Right lobe of liver (tissue), 4 donors: ENCODE data around the gene DOCK1.

Experiments
- CTCF ChIP-seq, 4 donors: fragments of 200-600 bp in 3 of 4; fragments of 450-650 bp in 1 of 4; IDR thresholded peaks; one replicate each; pipeline versions ENCODE4 v1.5.1 to v1.8.0; 2016 to 2022; ENCODE audit warnings: antibody characterized with exemption in 4 of 4, mild to moderate bottlenecking in 2 of 4
- POLR2A ChIP-seq: fragments of 450-650 bp; IDR thresholded peaks from one replicate; pipeline ENCODE4 v1.6.1; 2017; ENCODE audit warnings: antibody characterized with exemption, mild to moderate bottlenecking
- donor health status: DM: no; HTN: no; CAD: no.
- donor health status: DM: no; HTN: no; CAD: no.
- donor health status: DM: no; HTN: yes; CAD: no.

GRCh38 chr10:126940670-126941310 is 35.6 kb downstream of the DOCK1 start:
- TF ChIP-seq POLR2A (no peak), CTCF (IDR thresholded peaks at IDR 0.05) (no peak)
